HG03039 (cell line): ENCODE results near the gene OR10D3.
"Not testable (repeated sequence)": the region's sequence is repeated elsewhere in the genome, so short reads cannot be mapped to it uniquely, and the experiment has no call there.

Experiments used
- ATAC-seq: cut with Tn5 transposase; IDR thresholded peaks from one replicate; pipeline ENCODE4 v1.9.1; 2021; ENCODE audit warnings: mild to moderate bottlenecking, moderate library complexity; ENCODE audit not compliant: unreplicated experiment

OR10D3 gene

DNA sequence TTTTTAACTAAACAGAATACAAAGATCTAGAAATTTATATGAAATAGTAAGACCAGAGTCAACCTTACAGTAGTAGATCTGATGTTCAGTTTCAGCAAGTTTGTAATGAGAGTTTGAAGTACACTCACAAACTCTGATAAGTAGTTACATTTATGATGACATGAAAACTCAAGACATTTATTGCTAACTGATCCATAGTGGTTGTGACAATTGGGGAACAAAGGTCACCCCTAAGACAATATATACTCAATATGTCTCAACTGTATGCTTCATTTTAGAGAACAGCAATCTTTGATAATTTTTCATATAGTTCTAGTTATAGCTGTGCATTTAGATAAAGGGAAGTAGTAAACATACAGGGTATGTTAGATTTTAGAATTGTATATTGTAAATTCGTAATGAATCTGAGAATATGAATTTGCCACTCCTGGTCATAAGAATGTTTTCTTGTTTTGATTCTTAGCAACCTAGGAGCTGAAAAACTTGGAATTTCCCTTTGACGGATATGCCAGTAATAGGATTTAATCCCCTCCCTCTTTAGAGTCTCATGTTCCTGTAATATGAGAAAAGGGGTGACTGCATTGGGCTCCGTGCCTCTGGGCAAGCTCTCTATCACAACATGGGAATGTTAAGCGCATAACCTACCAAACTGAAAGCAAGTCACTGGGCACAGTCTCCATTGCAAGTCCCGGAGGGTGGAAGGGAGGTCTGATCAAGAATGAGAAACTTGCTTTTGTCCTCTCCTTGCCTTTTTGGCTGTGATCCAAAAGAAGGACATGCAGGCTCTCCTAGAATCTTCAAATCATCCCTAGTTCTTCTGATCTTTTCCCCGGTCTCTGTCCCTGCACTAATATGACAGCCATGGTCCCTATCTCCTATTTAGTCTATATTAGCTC lies 11.4 kb downstream of the OR10D3 start:
- ATAC-seq = no peak

GRCh38 chr11:124195189-124195734 lies 12.1 kb downstream of the OR10D3 start:
- ATAC-seq = peak; percentile 82

DNA sequence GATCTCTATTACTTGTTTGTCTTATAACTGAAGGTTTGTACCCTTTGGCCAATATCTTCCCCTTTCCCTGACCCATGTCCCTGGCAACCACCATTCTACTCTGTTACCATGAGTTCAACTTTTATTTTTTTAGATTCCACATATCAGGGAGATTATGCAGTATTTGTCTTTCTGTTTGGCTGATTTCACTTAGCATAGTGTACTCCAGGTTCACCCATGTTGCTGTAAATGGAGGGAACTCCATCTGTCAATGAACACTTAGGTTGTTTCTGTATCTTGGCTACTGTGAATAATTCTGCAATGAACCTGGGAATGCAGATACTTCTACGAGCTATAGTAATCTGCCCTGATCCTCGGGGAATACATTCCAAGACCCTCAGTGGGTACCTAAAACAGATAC lies 14.9 kb downstream of the OR10D3 start:
- ATAC-seq = no peak

DNA sequence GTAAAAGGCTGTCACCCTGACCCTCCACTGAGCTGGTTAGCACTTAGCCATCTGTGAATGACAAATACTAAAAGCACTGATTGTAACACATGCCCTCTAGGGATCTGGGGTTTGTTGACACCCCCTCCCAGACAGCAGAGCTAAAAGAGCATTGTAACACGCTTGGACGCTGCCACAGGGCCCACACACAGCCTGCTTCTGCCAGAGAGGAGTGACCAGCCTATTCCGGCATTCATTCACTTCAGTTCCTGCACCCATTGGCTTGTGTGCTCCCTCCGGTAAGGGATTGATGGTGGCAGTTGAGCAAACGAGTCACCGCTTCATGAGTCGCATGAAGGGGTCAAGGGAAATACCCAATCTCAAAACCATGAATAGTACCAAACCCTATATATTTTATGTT lies 15.8 kb downstream of the OR10D3 start:
- no peak for ATAC-seq

GRCh38 chr11:124199702-124200101 lies 16.6 kb downstream of the OR10D3 start:
- ATAC-seq = no peak

DNA sequence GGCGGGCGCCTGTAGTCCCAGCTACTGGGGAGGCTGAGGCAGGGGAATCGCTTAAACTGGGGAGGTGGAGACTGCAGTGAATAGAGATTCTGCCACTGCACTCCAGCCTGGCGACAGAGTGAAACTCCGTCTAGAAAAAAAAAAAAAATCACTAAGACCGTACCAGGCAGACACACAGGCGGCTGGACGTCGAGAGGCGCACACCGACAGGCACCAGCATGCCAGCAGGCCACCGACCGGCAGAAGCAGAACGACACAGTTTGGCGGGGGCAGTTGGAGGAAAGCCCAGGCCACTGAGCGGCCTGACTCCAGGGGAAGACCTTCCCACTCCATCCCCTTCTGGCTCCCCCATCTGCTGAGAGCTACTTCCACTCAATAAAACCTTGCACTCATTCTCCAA lies 17.5 kb downstream of the OR10D3 start:
- ATAC-seq = no peak

DNA sequence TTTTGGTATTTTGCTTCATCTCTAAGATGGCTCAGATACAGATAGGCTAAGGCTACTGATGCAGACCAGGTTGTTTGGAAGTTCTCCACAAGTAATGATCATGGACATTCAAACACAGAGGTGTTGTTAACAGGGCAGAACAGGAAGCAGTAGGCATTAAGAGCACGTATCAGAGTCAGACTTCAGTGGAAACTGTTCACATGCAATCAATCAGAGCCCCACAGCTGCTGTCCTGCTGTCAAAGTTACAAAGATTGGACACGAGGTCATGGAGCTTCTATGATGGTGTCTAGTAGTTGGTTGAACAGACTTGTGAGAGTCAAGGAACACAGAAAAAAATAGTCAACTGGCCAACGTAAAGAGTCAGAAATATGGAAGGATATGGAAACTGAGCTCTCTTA lies 19.8 kb downstream of the OR10D3 start:
- no peak for ATAC-seq

DNA sequence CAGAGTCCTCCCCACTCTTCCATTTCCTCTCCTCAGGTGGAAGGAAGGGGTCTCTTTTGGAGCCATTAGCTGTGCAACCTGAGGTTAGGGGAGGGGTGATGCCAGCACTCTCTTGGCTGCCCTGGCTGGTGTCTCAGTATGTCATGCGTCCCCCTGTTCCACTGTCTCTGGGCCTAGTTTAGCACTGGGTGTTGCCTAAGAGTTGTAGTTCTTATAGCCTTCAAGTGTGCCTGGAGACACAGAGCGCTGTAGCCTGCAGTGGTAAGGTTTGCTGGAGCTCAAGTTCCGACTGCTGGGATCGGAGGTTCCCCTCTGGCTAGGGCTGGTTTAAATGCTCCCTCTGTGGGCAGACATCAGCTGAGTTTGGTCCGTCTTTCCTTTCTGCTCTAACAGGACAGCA lies 20.9 kb downstream of the OR10D3 start:
- ATAC-seq = no peak

GRCh38 chr11:124207102-124207792 lies 24.1 kb downstream of the OR10D3 start:
- ATAC-seq = no peak

DNA sequence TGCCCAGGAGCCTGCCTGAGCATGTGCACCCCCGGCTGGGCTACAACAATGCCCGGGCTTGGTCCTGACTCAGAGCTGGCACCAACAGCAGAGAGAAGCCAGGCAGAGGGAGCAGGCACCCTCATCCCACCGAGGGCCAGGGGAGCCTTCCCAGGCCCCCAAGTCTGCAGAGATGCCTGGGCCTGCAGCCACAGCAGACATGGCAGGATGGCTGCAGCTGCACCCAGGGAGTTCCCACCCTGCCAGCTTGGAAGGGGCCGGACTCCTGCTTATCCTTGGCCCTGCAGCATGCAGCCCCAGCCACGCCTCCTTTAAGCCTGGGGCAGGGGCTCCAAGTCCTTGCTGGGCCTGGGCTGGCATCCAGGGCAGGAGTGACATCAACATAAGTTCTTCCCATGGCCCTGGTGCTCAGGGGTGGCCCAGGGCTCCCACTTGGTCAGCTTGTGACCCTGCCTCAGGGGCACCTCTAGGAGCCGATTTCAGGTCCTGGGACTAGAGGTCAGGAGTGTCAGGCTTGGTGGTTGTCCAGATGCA lies 26.7 kb downstream of the OR10D3 start:
- no peak for ATAC-seq

DNA sequence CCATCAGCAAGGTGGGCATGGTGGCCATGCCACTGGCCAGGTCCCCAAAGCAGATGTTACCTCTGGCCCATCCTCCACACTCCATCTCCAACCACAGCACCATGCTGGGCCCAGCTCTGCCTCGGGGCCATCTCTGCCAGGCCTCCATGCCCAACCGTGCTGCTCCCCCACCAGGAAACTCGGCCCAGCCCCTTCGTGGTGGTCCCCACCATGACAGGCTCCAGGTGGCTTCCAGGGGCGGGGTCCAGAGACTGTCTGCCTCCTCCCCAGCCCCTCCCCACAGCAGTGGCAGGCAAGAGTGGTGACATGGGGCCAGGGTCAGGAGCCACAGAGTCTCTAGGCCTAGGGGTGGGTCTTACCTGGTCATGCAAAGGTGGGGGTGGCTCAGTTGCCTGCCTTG lies 27.3 kb downstream of the OR10D3 start:
- no peak for ATAC-seq

GRCh38 chr11:124211321-124211720 lies 28.2 kb downstream of the OR10D3 start:
- ATAC-seq = no peak

GRCh38 chr11:124214027-124214426 lies 30.9 kb downstream of the OR10D3 start:
- no peak for ATAC-seq

- ATAC-seq = no peak
Measured at GRCh38 chr11:124219126-124219525, 36.0 kb downstream of the OR10D3 start.

GRCh38 chr11:124222407-124222806 lies 39.3 kb downstream of the OR10D3 start:
- ATAC-seq = no peak

GRCh38 chr11:124224618-124225423 lies 41.7 kb downstream of the OR10D3 start:
- not testable (repeated sequence) for ATAC-seq

GRCh38 chr11:124225471-124225870 lies 42.3 kb downstream of the OR10D3 start:
- no peak for ATAC-seq

- ATAC-seq = no peak
Measured at GRCh38 chr11:124233376-124233775, 50.2 kb downstream of the OR10D3 start.
